Ecto neural progenitor cell (in vitro differentiated cells): Measurements from ENCODE around the gene OLAH.
A peak's percentile ranks its signal among the peaks of the same experiment; 100 is the strongest.
"Not testable (repeated sequence)": the region's sequence is repeated elsewhere in the genome, so short reads cannot be mapped to it uniquely, and the experiment has no call there.

Experiments used
- DNase-seq: peaks from one replicate; pipeline ENCODE4 v3.0.0-alpha.2; 2018; ENCODE audit warnings: low spot score

OLAH gene

DNA sequence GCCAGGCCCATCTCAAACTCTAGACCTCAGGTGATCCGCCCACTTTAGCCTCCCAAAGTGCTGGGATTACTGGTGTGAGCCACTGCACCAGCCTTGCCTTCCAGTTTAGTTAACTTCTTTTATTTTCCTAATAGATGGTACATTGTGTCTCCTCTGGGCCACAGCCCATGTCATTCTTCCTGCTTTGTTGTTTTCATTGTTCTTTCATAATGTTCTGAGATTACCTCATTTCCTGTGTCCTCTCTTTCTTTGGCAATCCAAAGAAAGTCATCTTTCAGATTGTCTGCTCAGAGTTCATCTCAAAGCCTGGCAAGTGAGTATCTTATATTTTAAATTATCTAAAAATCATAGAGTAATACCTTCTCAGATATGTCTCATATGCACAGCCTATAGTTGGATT, at the start of gene OLAH:
Gene OLAH, plus strand, starts transcription at position 270 of the 400 bp plus-strand sequence. CDS start 3,346 bp downstream, outside the sequence.
- DNase-seq, result no peak

DNA sequence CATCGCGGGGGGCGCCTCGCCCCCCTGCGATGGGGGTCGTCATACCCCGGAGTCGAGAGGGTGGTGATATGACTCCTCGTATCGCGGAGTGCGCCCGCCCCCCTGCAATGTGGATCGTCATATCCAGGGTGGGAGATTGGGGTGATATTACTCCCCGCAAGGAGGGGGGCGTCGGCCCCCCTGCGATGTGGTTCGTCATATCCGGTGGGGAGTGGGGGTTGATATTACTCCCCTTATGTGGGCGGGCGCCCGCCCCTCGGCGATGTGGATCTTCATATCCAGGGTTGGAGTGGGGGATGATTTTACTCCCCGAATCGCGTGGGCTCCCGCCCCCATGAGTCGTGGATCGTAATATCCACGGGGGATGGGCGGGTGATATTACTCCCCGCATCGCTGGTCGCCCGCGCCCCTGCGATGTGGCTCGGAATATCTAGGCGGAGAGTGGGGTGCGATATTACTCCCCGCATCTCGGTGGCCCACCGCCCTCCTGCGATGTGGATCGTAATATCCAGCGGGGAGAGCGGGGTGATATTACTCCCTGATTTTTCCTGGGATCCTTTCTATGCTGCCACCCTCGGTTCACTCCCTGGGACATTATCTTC, 47.7 kb upstream of the OLAH start:
- no peak for DNase-seq

DNA sequence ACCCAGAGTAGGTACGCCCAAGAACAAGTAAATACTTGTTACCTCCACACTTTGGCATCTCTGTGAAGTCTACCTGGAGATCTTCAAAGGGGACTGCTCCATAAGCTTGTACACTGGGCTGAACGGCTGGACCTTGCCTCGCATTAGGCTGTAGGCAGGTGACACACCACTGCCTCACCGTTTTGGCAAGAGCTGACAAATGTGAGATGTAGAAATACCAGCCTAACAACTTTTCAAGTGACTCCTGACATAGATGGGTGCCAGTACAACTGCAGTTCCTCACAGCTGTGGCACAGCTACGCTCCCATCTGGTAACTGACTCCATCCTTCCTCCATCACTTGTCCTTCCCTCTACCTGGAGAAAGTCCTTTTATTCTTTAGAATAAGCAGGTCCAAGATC, 30.2 kb upstream of the OLAH start:
- not testable (repeated sequence) for DNase-seq

DNA sequence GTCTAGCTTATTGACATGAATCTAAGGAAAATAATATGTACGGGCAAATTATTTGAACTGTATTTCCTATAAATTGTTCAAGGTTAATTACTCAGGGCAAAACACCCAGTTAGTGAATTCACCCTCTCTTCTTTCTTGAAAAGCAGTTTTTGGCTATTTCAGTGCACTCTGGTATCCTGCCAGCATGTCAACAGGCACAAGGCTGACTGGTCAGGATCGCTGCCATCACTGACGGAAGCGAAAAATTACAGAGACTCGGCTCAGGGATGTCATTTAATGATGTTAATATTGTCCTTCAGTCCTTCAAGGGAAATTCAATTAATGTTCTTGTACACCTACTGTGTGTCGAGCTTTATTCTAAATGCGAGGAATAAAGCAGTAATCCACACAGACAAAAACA, 28.3 kb upstream of the OLAH start:
- DNase-seq, result no peak

DNA sequence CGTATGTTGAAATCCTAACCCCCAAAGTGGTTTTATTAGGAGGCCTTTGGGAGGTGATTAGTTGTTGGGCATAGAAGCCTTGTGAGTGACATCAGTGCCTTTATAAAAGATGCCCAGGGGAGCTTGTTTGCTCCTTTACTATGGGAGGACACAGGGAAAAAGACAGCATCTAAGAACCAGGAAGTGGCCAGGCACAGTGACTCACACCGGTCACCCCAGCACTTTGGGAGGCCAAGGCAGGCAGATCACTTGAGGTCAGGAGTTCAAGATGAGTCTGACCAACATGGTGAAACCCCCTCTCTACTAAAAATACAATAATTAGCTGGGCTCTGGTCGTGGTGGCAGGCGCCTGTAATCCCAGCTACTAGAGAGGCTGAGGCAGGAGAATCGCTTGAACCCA, 22.8 kb upstream of the OLAH start:
- DNase-seq, result not testable (repeated sequence)

DNA sequence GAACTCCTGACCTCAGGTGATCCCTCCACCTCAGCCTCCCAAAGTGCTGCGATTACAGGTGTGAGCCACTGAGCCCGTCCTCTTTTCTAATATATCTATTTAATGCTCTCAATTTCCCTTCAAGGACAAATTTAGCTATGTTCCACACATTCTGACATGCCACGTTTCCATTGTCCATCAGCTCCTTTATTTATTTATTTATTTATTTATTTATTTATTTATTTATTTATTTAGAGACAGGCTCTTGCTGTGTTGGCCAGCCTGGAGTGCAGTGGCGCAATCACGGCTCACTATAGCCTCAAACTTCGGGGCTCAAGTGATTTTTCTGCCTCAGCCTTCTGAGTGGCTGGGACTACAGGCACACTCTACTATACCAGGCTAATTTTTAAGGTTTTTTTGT, 20.7 kb upstream of the OLAH start:
- not testable (repeated sequence) for DNase-seq

DNA sequence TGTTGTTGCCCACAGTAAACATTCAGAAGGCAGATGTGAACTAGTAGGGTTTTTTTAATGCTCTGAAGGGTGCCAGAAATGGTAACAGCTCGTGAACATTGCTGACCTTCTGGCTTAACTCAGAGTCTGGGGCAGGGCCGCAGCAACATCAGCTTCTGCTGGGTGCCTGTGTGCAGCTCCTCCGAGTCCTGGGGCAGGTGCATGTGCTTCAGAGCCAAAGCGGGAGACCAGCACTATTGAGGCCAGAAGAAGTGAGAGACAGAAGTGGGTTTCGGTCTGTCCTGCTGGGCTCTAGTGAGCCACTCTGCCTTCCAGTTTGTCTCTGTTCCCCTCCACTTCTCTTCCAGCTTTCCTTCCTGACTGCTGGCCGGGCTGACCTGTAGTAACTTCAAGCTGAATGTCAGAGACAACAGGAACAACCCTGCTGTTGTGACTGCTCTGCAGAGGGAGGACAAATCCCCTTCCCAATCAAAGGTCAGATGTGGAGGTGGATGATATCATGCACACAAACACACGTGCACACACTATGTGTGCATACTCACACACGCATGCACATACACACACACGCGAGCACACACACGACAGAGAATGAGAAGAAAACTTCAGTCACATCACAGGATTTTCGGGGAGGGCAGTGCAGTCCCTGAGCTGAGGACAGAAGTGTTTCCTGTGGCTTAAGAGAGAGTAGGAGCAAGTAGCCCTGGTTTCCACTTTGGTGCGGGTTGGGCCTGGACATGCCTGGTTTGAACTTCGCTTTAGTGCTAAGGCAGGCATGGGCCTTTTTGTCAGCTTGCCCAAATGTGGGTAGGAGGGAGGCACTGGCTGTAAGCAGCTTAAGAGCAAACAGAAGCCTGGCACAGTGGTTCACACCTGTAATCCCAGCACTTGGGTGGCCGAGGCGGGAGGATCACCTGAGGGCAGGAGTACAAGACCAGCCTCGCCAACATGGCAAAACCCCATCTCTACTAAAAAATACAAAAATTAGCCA, 19.4 kb upstream of the OLAH start:
- DNase-seq, result not testable (repeated sequence)

DNA sequence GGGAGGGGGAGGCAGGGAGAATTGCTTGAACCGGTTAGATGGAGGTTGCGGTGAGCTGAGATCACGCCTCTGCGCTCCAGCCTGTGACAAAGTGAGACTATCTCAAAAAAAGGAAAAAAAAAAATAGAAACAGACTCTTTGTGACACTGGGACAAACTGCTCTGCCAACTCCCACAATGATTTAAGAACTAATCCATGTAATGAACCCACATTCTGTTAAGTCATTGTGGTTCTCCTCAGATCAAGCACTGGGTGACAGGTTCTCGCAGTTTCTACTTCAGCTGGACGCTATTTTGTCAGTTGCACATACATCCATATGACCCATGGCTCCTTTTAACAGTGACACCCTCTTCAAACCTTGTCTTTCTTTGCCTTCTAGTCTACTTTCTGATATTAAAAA, 18.7 kb upstream of the OLAH start:
- DNase-seq, result not testable (repeated sequence)

DNA sequence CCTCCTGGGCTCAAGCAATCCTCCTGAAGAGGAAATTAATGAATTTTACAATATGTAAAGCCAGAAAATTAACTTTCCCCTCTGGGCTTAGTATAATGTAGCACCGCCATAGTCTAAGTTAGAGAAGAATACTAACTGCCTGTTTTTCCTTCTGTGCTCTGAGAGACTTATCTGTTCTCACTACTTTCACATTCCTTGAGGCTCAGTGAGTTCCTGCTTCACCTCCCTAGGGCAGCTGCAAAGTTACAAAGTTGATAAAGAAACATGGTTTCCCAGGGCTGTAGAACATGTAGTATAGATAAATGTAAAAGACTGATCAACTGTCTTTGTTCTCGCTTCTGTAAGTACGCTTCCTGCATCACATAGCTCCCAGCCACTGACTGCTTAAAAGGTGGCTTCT, 16.0 kb upstream of the OLAH start:
- DNase-seq, result no peak

DNA sequence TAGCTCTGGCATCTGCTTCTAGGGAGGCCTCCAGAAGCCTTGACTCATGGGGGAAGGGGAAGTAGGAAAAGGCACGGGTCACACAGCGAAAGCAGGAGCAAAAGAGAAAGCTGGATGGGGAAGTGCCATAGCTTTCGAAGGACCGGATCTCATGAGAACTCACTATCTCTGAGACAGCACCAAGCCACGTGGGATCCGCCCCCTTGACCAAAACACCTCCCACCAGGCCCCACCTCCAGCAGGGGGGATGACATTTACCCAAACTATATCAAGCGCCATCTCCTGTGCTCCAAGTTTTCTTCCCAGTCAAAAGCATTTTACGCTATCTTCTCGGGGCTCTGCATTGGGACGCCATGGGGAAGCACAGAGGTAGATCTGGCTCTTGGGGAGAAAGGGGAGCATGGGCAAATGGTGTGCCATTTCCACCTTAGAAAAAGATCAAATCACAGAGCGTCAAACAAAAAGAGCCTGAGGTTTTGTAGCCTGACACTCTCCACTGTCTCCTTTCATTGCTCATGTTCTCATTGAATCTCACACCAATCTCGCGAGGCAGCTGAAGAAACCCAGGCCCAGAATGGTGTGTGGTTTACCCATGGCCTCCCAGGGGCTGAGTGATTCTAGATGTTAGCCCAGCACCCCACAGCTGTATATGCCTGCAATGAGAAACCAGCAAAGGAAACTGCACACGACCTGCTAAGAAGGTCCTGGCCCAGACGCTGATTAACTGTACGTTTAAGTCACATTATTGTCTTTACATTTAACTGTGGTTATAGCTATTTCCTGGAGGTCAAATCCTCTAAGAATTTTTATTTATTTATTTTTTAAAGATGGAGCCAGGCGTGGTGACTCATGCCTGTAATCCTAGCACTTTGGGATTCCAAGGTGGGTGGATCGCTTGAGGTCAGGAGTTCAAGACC, 8.1 kb upstream of the OLAH start:
- peak; percentile 50 for DNase-seq

DNA sequence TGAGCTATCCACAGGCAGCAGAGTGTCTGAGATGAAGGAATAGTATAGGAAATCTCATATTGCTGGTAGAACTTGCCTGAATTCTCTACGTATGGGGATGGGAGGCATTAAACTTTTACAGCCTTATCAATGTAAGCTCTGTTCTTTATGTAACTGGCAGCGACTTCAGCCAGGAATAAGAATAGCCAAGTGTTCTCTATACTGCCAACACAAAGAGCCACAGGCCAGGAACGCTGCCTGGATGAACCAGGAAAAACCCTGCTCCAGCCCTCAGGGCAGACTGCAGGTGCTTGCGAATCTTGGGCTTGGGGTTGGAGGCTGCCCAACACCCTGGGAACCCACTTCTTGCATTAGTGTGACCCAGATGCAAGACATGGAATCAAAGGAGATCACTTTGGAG, 6.1 kb upstream of the OLAH start:
- DNase-seq, result no peak

DNA sequence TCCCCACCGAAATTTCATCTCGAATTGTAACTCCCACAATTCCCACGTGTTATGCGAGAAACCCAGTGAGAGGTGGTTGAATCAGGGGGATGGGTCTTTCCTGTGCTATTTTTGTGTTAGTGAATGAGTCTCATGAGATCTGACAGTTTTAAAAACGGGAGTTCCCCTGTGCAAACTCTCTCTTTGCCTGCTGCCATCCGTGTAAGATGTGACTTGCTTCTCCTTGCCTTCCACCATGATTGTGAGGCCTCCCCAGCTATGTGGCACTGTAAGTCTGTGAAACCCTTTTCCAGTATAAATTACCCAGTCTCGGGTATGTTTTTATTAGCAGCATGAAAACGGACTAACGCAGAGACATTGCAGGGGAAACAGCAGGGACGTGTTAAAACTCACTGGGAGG, 5.3 kb upstream of the OLAH start:
- no peak for DNase-seq

DNA sequence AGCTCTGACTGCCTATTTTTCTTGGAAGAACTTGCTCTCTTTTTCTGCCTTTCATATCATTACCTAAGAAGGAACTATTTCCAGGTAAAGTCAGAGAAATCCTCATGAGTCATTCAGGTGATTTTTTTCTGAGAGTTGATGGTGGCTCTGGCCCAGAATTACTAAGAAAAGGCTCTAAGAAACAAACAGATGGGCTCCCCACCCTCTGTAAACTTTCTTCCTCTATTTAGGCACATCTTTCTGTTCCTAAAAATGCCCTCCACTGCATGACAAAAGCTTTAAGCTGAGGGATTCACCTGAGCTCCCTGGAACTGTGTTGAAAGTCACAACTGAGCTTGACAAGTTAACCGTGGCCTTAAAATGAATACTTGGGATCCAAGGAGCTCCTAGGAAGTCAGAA, 1.6 kb downstream of the OLAH start:
- no peak for DNase-seq

DNA sequence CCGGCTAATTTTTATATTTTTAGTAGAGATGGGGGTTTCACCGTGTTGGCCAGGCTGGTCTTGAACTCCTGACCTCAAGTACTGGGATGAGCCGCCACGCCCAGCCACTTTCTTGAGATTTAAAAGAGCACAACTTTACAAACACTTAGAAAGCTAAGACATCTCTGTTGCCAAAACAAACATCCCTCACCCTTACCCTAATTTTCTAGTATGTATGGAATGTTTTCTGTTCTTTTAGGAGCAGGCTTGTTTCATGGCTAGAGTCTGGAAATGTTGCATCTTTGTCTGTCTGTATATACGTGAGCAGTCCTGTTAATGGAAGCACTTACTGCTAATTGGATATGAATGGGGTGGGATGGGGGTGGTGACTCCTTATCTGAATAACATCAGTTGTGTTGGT, 2.9 kb downstream of the OLAH start:
- DNase-seq, result no peak

DNA sequence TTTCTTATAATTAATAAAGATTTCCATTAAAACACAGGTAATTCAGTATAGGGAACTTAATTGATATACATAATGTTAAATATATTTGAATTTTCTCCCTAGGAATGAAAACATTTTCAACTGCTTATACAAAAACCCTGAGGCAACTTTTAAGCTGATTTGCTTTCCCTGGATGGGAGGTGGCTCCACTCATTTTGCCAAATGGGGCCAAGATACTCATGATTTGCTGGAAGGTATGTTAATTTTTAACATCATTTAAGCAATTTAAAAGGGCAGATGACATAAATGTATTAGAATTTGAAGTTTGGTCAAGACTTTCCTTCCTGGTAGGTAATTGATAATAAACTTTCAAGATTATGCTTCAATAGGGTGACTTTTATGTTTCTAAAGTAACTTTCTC, 5.8 kb downstream of the OLAH start:
- DNase-seq, result no peak

DNA sequence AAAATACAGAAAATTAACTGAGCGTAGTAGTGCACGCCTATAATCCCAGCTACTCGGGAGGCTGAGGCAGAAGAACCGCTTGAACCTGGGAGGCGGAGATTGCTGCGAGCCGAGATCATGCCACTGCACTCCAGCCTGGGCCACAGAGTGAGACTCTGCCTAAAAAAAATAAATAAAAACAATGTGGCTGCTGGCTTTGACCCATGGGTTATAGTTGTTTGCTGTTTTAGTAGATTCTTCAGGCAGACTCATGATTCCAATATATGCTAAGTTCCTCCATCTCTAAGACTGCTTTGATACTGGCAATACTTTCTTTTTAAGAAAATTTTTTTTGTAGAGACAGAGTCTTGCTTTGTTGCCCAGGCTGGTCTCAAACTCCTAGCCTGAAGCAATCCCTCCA, 8.4 kb downstream of the OLAH start:
- DNase-seq, result no peak

DNA sequence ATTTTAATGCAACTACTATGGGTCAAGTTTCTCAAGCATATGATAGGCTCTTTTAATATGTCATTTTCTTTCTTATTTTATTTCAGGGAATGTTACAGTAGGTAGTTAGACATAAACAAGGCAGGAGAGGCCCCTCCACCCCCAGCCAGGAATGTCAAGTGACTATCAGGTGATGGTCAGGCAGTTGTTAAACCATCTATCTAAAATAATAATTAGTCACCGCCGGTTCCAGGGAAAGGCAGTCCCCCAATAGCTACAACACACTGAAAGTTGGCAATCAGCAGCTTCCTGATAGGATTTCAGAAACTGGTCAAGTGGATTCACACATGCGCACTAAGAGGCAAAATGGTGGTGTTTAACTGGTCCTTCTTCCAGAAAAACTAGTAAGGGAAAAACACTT, 9.3 kb downstream of the OLAH start:
- DNase-seq, result no peak

DNA sequence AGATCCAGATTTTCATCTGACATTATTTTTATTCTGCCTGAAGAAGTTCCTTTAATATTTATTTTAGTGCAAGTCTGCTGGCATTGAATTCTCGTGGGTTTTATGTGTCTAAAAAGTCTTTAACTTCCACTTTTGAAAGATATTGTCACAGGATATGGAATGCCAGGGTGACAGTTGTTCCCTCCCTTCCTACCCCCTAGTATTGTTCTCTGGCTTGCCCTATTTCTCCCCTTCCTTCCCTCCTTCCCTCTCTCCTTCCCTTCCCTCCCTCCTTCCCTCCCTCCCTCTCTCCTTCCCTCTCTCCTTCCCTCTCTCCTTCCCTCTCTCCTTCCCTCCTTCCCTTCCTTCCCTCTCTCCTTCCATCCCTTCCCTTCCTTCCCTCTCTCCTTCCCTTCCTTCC, 14.9 kb downstream of the OLAH start:
- DNase-seq, result no peak

DNA sequence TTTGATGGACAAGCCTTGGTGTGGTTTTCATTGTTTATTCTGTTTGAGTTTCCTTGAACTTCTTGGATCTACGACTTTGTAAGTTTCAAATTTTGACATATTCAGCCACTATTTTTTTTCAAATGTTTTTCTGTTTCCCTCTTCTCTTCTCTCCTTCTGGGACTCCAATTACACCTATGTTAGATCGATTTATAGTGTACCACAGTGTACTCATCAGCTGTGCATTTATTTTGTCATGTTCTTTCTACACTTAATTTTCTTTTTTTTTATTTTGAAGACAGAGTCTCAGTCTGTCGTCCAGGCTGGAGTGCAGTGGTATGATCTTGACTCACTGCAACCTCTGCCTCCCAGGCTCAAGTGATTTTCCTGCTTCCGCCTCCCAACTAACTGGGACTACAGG, 16.2 kb downstream of the OLAH start:
- DNase-seq, result no peak

DNA sequence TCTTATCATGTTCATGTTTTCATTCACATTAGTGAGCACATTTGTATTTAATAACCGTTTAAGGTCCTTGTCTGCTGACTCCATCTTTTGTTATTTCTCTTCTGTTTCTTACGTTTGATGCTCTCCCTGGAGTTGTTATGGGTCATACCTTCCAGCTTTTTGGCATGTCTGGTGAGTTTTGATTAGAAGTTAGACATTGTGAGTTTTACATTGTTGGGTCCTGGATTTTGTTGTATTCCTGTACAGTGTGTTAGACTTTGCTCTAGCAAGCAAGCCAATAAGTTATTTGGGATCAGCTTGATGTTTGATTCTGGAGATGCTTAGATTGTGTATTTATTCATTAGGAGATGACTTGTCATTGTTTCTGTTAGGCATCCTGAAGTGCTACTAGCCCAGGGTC, 16.9 kb downstream of the OLAH start:
- no peak for DNase-seq

DNA sequence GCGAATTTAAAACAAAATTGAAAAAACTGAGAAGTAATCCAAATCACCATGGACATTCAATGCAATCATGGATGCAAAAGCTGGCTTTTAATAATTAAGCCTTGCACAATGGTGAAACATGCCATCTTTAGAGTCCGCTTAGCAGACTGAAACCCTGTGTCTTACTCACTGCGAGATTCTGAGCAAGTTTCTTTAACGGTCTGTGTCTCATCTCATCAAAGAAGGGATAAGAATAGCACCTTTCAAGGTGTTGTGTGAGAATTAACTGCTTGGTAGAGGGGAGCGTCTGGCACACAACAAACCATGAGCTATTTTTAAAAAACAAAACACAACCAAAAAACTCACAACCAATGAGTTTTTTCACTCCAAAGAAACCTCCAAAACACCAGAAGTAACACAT, 23.4 kb downstream of the OLAH start:
- DNase-seq, result no peak

DNA sequence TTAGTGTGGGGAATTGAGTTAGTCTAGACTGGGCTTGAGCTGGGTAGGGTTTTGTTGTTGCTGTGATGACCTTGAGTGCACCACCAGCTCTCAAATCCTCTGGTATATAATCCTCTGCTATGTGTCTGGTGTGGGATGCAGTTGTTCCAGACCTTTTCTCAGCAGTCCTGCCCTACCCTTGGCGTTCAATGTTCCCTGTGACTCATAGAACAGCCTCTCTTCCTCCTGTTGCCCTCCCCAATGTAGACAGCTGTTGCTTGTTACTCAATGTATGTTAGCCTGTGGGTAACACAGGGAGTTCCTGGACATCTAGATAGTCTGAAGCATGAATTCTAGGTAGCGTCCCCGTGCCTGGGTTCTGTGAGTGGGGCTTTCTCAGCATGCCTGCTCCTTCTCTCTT, 25.1 kb downstream of the OLAH start:
- DNase-seq, result no peak

DNA sequence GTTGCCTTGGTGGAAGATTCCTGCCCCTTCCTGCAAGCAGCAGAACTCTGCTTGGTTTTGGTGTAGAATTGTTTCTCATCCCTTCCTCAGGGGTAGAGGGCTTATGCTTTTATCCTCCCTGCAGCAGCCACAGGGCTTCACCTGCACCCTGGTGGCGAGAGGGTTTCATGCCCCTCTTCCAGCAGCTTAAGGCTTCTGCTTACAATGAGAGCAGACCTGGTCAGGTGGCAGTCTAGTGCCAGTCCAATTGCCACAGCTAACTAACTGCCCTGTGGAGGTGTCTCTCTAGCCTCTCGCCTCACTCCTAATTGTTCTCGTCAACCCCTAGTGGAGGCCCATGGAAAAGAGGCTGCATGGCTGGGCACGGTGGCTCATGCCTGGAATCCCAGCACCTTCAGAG, 25.5 kb downstream of the OLAH start:
- no peak for DNase-seq
